K562 treated with DMSO at 1 percent for 24 hours (cell line): ENCODE measurements around the gene SNCB. TPM values are rescaled to one million over a fixed set of nuclear protein-coding genes. Genes with fewer than 3 reads are reported as not detected.

Experiments
- total RNA-seq: library from RNA; unstranded; fragments of 300-600 nt; gene quantifications from 2 replicates; pipeline ENCODE4 v1.2.3, GENCODE V29; 2022; ENCODE audit warnings: low read depth; ENCODE audit not compliant: insufficient read depth

SNCB gene
- total RNA-seq: not detected in 2 replicates

GRCh38 chr5:176629853-176630680, at the start of gene SNCB, which contains the start of gene EIF4E1B:
Gene SNCB, minus strand, starts transcription at chr5:176630534. Its CDS starts 880 bp downstream, at chr5:176629654.
Gene EIF4E1B, plus strand, starts transcription at chr5:176630675. Its CDS starts 12,113 bp downstream, at chr5:176642788.

GRCh38 chr5:176647030-176647842, 16.9 kb upstream of the SNCB start, which contains the start of gene TSPAN17:
Gene TSPAN17, plus strand, starts transcription at chr5:176647484. Its CDS starts 132 bp downstream, at chr5:176647616.

GRCh38 chr5:176609724-176610434, 20.5 kb downstream of the SNCB start, which contains the start of gene GPRIN1:
Gene GPRIN1, minus strand, starts transcription at chr5:176610156. Its CDS starts 10,322 bp downstream, at chr5:176599834.

Other genes starting within 250 kb of the SNCB start
- 16.8 and 17.2 TPM in 2 replicates for gene NOP16, start 241.9 kb downstream of the SNCB start, total RNA-seq
- gene HIGD2A, start 241.8 kb downstream of the SNCB start, total RNA-seq: 379 and 402 TPM in 2 replicates
- 103 and 104 TPM in 2 replicates for gene CLTB, start 214.0 kb downstream of the SNCB start, total RNA-seq
- 24.1 and 25.6 TPM in 2 replicates for gene FAF2, start 182.1 kb downstream of the SNCB start, total RNA-seq
- 39.7 and 43.9 TPM in 2 replicates for gene RNF44, start 93.1 kb downstream of the SNCB start, total RNA-seq
- gene CDHR2, start 81.2 kb downstream of the SNCB start, total RNA-seq: 0.07 and 0.13 TPM in 2 replicates
- gene GPRIN1, start 20.4 kb downstream of the SNCB start, total RNA-seq: 8.0 and 9.3 TPM in 2 replicates
- gene EIF4E1B, start 141 bp upstream of the SNCB start, total RNA-seq: not detected in 2 replicates
- 51.7 and 54.1 TPM in 2 replicates for gene TSPAN17, start 16.9 kb upstream of the SNCB start, total RNA-seq
- not detected in 2 replicates for gene UNC5A, start 180.0 kb upstream of the SNCB start, total RNA-seq